GM15510 (cell line): Measurements from ENCODE around the gene INPP4A.

ENCODE experiments used
- POLR2A ChIP-seq: IDR thresholded peaks from 3 replicates; pipeline ENCODE4 v1.6.1; 2011; ENCODE audit warnings: borderline replicate concordance; ENCODE audit not compliant: insufficient read length; ENCODE audit errors: extremely low read depth

INPP4A gene

GRCh38 chr2:98487101-98487805 lies 42.6 kb downstream of the INPP4A start:
- no peak for TF ChIP-seq POLR2A

DNA sequence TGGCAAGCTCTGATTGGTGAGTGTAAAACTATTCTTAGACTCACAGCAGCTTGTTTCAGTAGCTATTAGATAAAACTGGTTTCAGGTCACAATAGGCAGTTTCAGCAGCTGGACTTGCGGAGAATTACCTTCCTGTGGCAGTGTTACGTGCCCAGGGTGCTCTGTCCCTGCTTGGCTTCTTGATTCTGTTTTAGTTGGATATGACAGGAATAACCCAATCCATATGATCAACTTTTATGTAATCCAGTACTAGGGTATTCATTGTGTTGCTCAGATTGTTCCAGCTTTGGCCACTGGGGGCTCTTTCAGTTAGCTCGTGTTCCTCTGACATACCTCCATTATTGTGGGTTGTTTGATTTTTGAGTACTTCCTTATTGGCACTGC lies 43.1 kb downstream of the INPP4A start:
- TF ChIP-seq POLR2A: peak; percentile 29

GRCh38 chr2:98488252-98488651 lies 43.6 kb downstream of the INPP4A start:
- TF ChIP-seq POLR2A: no peak

- no peak for TF ChIP-seq POLR2A
These were observed 44.8 kb downstream of the INPP4A start for GRCh38 chr2:98489486-98489885.

DNA sequence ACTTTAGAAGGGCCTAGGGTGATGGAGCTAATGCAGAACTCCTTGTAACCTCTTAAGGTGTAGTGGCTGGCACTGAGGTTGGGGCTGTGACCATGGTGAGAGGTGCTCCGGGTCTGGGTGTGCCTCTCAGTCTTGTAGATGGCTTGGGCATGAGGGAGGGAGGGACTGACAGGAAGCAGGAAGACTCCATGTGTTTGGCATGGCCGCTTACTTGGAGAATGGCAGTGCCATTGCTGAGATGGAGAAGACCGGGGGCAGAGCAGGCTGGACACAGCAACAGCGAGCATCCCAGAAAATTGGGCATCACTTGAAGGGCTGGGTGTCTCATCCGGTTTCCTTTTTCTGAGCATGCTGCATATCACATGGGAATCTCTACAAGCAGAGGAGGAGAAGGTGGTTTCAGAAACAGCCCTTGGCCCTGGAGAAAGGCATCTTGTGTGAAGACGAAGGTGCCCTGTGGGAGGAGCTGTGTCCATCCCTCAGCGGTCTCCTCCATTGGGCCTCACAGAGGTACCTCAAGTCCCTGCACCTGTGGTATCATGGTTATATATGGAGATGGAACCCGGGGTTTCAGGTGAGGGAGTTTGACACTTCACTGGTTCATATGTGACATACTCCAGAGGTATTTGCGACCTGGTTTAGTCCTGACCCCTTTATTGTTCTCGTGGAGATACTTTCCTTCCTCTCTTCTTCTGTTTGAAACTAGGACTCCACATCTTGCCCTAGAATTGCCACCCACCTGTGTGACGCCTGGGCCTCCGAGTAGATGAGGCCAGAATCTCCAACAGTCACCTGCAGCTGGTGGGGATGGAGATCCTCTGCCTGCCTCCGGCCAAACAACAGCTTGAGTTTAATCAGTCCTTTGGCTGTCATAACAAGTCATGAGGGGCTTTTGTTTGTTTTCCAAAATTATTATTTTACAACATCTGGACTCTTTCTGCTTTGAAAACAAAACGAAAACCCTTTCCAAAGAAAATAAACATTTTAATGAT lies 45.6 kb downstream of the INPP4A start:
- no peak for TF ChIP-seq POLR2A

DNA sequence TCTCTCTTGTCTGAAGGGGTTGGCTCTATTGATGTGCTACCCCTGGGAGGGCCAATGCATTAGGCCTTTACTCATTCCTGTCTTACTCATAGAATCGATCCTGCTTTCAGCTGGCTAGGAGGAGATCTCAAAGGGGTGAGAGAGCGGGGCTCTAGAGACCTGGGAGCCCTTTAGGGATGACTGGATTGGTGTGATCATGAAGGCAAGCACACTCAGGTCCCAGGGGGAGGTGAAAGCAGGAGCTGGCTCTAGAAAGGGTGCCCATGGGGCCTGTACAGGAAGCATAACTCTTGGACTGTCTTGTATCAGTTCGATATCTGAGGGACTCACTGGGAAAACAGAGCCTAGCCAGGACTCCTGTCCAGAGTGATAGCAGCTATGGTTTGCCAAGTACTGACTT lies 47.8 kb downstream of the INPP4A start:
- no peak for TF ChIP-seq POLR2A

DNA sequence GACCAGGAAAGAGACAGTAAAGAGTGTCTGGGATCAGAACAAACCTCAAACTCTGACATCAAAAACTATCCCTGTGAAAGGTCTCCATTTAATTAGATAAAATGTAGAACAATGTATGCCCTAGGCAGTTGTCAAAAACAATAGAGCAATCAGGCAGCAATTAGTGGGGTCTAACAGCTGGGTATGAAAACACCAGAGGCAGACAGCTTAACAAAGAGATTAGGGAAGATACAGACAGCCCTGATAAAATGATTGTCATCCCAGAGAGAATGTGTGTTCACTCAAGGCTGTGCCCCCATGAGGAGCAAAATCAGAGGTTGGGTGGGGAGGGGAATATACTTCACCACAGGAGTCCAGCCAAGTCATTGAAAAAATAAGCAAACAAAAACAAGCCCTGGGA lies 50.0 kb downstream of the INPP4A start:
- no peak for TF ChIP-seq POLR2A

DNA sequence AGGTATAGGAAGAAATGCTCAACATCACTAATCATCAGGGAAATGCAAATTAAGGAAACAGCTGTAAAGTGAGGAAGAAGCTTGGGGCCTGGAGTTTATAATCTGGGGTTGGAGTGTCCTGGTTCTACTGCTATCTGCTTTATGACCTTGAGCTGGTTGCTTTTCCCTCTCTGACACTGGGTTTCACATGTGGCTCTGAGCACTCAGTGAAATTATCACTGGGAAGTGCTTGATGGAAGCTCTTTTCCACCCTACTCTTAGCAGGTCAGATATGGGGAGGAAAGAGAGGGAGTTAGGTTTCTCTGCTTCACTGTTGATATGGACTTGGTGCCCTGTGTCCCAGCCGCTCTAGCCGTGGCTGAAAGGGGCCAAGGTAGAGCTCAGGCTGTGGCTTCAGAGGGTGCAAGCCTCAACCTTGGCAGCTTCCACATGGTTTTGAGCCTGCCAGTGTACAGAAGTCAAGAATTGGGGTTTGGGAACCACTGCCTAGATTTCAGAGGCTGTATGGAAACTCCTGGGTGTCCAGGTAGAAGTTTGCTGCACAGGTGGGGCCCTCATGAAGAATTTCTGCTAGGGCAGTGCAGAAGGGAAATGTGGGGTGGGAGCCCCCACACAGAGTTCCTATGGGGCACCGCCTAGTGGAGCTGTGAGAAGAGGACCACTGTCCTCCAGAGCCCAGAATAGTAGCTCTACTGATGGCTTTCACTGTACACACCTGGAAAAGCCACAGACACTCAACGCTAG lies 52.3 kb downstream of the INPP4A start:
- TF ChIP-seq POLR2A: no peak

DNA sequence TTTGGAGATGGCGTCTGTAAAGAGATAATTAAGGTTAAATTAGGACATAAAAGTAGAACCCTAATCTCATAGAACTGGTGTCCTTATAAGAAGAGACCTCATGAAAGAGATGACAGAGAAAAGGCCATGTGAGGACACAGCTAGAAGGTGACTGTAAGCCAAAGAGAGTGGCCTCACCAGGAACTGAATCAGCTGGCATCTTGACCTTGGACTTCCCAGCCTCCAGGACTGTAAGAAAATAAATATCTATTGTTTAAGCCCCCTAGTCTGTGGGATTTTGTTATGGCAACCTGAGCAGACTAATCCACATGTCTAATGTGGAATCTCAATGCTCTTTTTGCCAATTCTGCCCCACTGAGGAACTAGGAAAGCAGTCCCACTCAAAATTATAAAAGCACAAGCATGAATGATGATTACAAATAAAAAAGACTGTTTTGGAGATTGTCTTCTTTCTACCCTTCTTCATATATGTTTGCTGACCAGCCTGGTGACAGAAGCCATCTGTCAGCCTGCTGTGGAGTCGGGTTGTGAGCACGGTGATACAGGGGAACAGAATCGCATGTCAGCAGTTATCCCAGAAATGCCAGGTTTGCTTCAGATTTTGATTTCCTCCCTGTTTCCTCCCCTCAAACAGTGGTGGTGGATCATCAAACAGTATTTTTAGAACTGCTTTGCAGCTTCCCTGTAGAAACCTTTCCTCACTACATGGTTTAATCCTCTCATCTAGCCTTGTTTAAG lies 54.2 kb downstream of the INPP4A start:
- no peak for TF ChIP-seq POLR2A

GRCh38 chr2:98500561-98500960 lies 55.9 kb downstream of the INPP4A start:
- TF ChIP-seq POLR2A: no peak

DNA sequence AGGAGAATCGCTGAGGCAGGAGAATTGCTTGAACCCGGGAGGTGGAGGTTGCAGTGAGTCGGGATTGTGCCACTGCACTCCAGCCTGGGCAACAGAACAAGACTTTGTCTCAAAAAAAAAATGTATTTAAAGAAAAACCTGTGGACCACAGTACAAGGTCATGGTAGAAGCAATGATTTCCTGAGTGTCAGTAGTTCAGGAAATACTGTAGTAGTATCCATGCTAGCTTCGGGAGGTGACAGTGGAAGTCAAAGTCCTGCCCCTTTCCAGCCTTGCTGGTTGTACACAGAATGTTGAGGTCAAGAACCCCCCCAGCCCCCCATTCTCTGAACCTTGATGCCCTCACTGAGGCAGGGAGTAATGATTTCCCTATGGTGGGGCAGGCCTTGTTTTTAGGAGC lies 56.6 kb downstream of the INPP4A start:
- TF ChIP-seq POLR2A: no peak

DNA sequence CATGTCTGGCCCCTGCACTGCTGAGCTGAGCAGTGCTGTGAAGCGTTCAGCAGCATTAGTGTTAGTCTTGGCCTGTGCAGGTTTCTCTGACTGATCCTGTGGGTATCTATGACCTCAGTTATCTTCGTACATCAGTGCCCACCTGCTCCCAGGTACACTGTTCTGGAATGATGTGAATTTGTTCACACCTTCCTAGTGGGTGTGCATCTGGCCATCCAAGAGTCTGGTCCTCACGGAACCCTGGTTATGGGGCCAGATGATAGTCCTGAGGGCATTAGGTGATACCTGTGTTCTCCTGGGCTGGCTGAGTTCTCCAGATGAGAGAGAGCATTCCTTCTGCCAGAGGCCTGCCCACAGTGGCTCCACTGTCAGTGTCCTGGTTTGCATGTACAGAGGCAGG lies 57.2 kb downstream of the INPP4A start:
- no peak for TF ChIP-seq POLR2A

GRCh38 chr2:98502556-98503335 lies 58.1 kb downstream of the INPP4A start:
- TF ChIP-seq POLR2A: no peak
